Transverse colon (tissue), 4 donors: Measurements from ENCODE around the gene VPS13D.

Source experiments
- EP300 ChIP-seq: sonication (generic); formaldehyde crosslinking; IDR thresholded peaks from one replicate; pipeline ENCODE4 v1.6.1; 2017; ENCODE audit warnings: antibody characterized with exemption, low read depth
- POLR2A ChIP-seq: fragments of 450-650 bp; IDR thresholded peaks from one replicate; pipeline ENCODE4 v1.6.1; 2016; ENCODE audit warnings: antibody characterized with exemption, mild to moderate bottlenecking, moderate library complexity
- POLR2AphosphoS5 ChIP-seq, 3 donors: sonication (generic); formaldehyde crosslinking; IDR thresholded peaks; one replicate each; pipeline ENCODE4 v1.6.1; 2016; ENCODE audit warnings: antibody characterized with exemption in 3 of 3
- TF ChIP-seq, protein P1 (sequence below), 5 experiments: fragments of 200-600 bp in 3 of 5; fragments of 450-650 bp in 2 of 5; sonication (generic) in 3 of 5; IDR thresholded peaks; 1 replicate in 2 of 5; 2 replicates in 3 of 5; pipeline ENCODE4 v1.5.1; 2016 to 2017; ENCODE audit warnings: antibody characterized with exemption in 5 of 5, inconsistent platforms in 3 of 5, mild to moderate bottlenecking in 2 of 5, moderate library complexity in 1 of 5

DNA sequence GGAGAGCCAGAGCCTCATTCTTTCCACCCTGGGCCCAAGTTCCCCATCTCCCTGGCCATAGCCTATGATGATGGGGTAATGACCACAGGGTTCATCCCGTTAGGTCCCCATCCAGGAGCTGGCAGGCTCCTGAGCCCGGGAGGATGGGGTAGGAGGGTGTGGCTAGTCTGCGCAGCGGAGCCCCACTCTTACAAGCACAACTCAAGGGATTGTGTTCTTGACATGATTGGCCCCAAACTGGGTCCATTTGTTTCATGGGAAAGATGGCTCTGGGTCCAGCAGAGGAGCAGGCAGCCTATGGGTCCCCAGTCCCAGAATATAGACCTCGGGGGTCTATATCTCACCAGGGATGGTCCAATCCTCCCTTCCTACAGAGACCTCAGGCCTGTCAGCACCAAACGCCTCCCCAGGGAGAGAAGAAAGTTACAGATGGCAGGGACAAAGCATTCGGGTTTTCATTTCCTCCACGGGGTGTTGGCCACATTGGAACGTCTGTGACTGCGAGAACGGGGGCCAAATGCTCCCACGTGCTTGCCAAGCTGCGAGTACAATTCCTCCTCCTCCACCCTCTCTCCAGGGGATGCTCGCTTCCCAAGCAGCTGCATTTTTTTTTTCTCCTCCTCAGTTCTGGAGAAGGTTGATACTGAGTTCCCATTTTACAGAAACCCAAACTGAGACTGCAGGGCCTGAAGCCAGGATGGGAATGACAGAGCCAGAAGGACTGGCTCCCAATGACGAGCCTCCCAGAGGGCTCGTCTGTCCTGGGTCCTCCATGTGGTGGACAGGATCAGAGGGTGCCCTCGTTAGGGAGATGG is 317.1 kb downstream of the VPS13D start:
- TF ChIP-seq, protein P1, sequence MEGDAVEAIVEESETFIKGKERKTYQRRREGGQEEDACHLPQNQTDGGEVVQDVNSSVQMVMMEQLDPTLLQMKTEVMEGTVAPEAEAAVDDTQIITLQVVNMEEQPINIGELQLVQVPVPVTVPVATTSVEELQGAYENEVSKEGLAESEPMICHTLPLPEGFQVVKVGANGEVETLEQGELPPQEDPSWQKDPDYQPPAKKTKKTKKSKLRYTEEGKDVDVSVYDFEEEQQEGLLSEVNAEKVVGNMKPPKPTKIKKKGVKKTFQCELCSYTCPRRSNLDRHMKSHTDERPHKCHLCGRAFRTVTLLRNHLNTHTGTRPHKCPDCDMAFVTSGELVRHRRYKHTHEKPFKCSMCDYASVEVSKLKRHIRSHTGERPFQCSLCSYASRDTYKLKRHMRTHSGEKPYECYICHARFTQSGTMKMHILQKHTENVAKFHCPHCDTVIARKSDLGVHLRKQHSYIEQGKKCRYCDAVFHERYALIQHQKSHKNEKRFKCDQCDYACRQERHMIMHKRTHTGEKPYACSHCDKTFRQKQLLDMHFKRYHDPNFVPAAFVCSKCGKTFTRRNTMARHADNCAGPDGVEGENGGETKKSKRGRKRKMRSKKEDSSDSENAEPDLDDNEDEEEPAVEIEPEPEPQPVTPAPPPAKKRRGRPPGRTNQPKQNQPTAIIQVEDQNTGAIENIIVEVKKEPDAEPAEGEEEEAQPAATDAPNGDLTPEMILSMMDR (IDR thresholded peaks at IDR 0.05), result no peak
- TF ChIP-seq POLR2A (no peak), POLR2AphosphoS5 (IDR thresholded peaks at IDR 0.05) (no peak), EP300 (no peak)
